ENCODE results near the gene KIAA1217. TPM values are rescaled to one million over a fixed set of nuclear protein-coding genes. Genes with fewer than 3 reads are reported as not detected.
A peak's percentile ranks its signal among the peaks of the same experiment; 100 is the strongest.

Gene KIAA1217
- polyA plus RNA-seq, 2 donors: 18.3 to 22.2 TPM

GRCh38 chr10:24238519-24239247 is 29.7 kb downstream of the KIAA1217 start:
- Histone ChIP-seq H3K4me3 (ENCODE audit: low read depth in 1 of 2, low read length in 2 of 2) (peak overlapping the region; percentile 3 to 63), H3K4me1 (ENCODE audit: control insufficient read depth in 2 of 2, insufficient read depth in 2 of 2, low read length in 1 of 2) (peaks cover 0 to 2% of the 10 kb centered on the region in 2 donors), H3K36me3 (ENCODE audit: control insufficient read depth in 2 of 2, insufficient read depth in 2 of 2, low read length in 1 of 2) (no peaks in the 10 kb centered on the region), H3K9me3 (ENCODE audit: control insufficient read depth in 2 of 2, insufficient read depth in 1 of 2, low read depth in 1 of 2, low read length in 1 of 2) (no peaks in the 10 kb centered on the region), H3K27me3 (ENCODE audit: control insufficient read depth in 1 of 2, insufficient read depth in 2 of 2, low read length in 2 of 2) (no peaks in the 10 kb centered on the region), H3K27ac (ENCODE audit: low read depth in 2 of 2, low read length in 1 of 2) (peak overlapping the region; percentile 60 to 85)
- 25 to 33% methylated on average over 13 of the region's 13 CpGs for WGBS, 2 donors

GRCh38 chr10:24239289-24240040 is 30.5 kb downstream of the KIAA1217 start:
- peak overlapping the region; percentile 60 to 85 for H3K27ac ChIP-seq (ENCODE audit: low read depth in 2 of 2, low read length in 1 of 2)
- WGBS, 2 donors: 39 to 40% methylated on average over 10 of the region's 10 CpGs
- H3K9me3 ChIP-seq (ENCODE audit: control insufficient read depth in 2 of 2, insufficient read depth in 1 of 2, low read depth in 1 of 2, low read length in 1 of 2): no peaks in the 10 kb centered on the region
- H3K27me3 ChIP-seq (ENCODE audit: control insufficient read depth in 1 of 2, insufficient read depth in 2 of 2, low read length in 2 of 2): no peaks in the 10 kb centered on the region
- peak overlapping the region; percentile 33 to 63 for H3K4me3 ChIP-seq (ENCODE audit: low read depth in 1 of 2, low read length in 2 of 2)
- no peaks in the 10 kb centered on the region for H3K36me3 ChIP-seq (ENCODE audit: control insufficient read depth in 2 of 2, insufficient read depth in 2 of 2, low read length in 1 of 2)
- peaks cover 0 to 2% of the 10 kb centered on the region in 2 donors for H3K4me1 ChIP-seq (ENCODE audit: control insufficient read depth in 2 of 2, insufficient read depth in 2 of 2, low read length in 1 of 2)

DNA sequence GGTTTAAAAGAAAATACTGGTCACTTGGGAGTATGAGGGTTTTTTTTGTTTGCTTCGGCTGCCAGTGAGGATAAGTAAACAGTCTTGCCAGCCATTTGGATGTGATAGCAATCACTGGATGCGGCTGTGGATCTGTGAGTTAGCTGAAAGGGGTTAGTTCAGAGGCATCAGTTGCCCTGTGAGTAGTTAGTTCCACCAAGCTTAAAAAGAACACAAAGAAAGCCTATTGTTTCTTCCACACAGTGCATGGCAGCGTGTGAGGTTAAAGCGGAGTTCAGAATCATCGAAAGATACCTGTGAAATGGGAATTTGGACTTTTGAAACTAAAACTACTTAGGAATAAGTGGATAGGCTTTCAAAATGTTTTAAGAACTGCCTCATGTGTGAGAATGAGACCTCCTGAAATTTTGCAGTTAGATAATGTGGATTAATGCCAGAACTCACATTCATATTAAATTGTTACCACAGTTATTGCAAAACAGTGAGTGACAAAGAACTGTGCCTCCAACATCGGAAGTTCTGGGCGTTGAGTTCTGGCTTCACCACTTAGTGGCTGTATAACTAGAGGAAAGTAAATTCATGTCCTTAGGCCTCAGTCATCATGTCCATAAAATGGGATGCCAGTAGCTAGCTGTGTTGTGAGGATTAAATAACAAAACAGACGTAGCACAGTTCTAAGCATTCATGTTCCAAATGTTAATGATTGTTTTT is 31.3 kb downstream of the KIAA1217 start:
- whole genome bisulfite sequencing, 2 donors: 44 to 50% methylated on average over 8 of the region's 8 CpGs
- no peaks in the 10 kb centered on the region for H3K9me3 ChIP-seq (ENCODE audit: control insufficient read depth in 2 of 2, insufficient read depth in 1 of 2, low read depth in 1 of 2, low read length in 1 of 2)
- H3K4me1 ChIP-seq (ENCODE audit: control insufficient read depth in 2 of 2, insufficient read depth in 2 of 2, low read length in 1 of 2): peaks cover 0 to 2% of the 10 kb centered on the region in 2 donors
- H3K36me3 ChIP-seq (ENCODE audit: control insufficient read depth in 2 of 2, insufficient read depth in 2 of 2, low read length in 1 of 2): no peaks in the 10 kb centered on the region
- H3K4me3 ChIP-seq (ENCODE audit: low read depth in 1 of 2, low read length in 2 of 2): peak overlapping the region; percentile 33 to 63
- peak overlapping the region; percentile 60 to 66 for H3K27ac ChIP-seq (ENCODE audit: low read depth in 2 of 2, low read length in 1 of 2)
- no peaks in the 10 kb centered on the region for H3K27me3 ChIP-seq (ENCODE audit: control insufficient read depth in 1 of 2, insufficient read depth in 2 of 2, low read length in 2 of 2)

DNA sequence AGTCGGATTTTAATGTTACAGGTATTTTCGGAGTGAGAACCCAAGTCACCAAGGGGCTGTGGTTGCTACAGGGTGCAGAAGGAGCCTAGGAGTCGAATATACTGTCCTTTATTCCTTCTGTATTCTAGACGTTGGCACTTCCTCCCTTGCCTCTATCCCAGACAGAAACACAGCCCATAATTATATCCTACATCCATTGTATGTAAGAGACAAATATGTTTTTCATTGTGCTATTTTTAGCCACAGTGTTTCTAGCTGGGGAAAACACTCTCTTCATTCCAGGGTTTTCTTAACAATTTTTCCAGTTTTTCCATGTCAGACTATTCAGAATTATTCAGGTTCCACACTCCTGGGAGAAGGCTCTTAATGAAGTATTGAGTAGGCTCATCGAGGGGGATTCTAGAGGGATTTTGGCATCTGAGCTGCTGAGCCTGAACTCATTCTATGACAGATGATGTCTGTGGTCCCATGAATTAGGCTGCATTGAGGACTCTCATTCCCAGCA is 32.6 kb downstream of the KIAA1217 start:
- no peak overlapping the region for H3K27ac ChIP-seq (ENCODE audit: low read depth in 2 of 2, low read length in 1 of 2)
- 34 to 49% methylated on average over 5 of the region's 5 CpGs for WGBS, 2 donors

DNA sequence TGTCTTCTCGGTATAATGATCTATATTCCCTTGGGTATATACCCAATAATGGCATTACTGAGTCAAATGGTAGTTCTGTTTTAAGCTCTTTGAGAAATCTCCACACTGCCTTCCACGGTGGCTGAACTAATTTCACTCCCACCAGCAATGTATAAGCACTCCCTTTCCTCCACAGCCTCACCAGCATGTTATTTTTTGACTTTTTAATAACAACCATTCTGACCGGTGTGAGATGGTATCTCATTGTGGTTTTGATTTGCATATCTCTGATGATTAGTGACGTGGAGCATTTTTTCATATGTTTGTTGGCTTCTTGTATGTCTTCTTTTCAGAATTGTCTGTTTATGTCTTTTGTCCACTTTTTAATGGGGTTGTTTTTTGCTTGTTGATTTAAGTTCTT is 33.6 kb downstream of the KIAA1217 start:
- Histone ChIP-seq H3K27me3 (ENCODE audit: control insufficient read depth in 1 of 2, insufficient read depth in 2 of 2, low read length in 2 of 2) (no peaks in the 10 kb centered on the region), H3K36me3 (ENCODE audit: control insufficient read depth in 2 of 2, insufficient read depth in 2 of 2, low read length in 1 of 2) (no peaks in the 10 kb centered on the region), H3K27ac (ENCODE audit: low read depth in 2 of 2, low read length in 1 of 2) (no peak overlapping the region), H3K4me1 (ENCODE audit: control insufficient read depth in 2 of 2, insufficient read depth in 2 of 2, low read length in 1 of 2) (no peaks in the 10 kb centered on the region), H3K9me3 (ENCODE audit: control insufficient read depth in 2 of 2, insufficient read depth in 1 of 2, low read depth in 1 of 2, low read length in 1 of 2) (no peaks in the 10 kb centered on the region), H3K4me3 (ENCODE audit: low read depth in 1 of 2, low read length in 2 of 2) (no peak overlapping the region)
- 70 to 72% methylated on average over 4 of the region's 4 CpGs for WGBS, 2 donors

More for the DNA sequence above, 32.6 kb downstream of the KIAA1217 start:
- H3K9me3 ChIP-seq (ENCODE audit: control insufficient read depth in 2 of 2, insufficient read depth in 1 of 2, low read depth in 1 of 2, low read length in 1 of 2): no peaks in the 10 kb centered on the region
- H3K36me3 ChIP-seq (ENCODE audit: control insufficient read depth in 2 of 2, insufficient read depth in 2 of 2, low read length in 1 of 2): no peaks in the 10 kb centered on the region
- H3K27me3 ChIP-seq (ENCODE audit: control insufficient read depth in 1 of 2, insufficient read depth in 2 of 2, low read length in 2 of 2): no peaks in the 10 kb centered on the region
- H3K4me3 ChIP-seq (ENCODE audit: low read depth in 1 of 2, low read length in 2 of 2): no peak overlapping the region
- peaks cover 0 to 1% of the 10 kb centered on the region in 2 donors for H3K4me1 ChIP-seq (ENCODE audit: control insufficient read depth in 2 of 2, insufficient read depth in 2 of 2, low read length in 1 of 2)

- Histone ChIP-seq H3K27me3 (ENCODE audit: control insufficient read depth in 1 of 2, insufficient read depth in 2 of 2, low read length in 2 of 2) (no peaks in the 10 kb centered on the region), H3K27ac (ENCODE audit: low read depth in 2 of 2, low read length in 1 of 2) (no peak overlapping the region), H3K36me3 (ENCODE audit: control insufficient read depth in 2 of 2, insufficient read depth in 2 of 2, low read length in 1 of 2) (no peaks in the 10 kb centered on the region), H3K4me3 (ENCODE audit: low read depth in 1 of 2, low read length in 2 of 2) (no peak overlapping the region), H3K9me3 (ENCODE audit: control insufficient read depth in 2 of 2, insufficient read depth in 1 of 2, low read depth in 1 of 2, low read length in 1 of 2) (no peaks in the 10 kb centered on the region), H3K4me1 (ENCODE audit: control insufficient read depth in 2 of 2, insufficient read depth in 2 of 2, low read length in 1 of 2) (peaks cover 0 to 3% of the 10 kb centered on the region in 2 donors)
- WGBS, 2 donors: 66 to 70% methylated on average over 5 of the region's 5 CpGs
These were observed 37.4 kb downstream of the KIAA1217 start for GRCh38 chr10:24246365-24246764.

GRCh38 chr10:24247841-24248240 is 38.9 kb downstream of the KIAA1217 start:
- Histone ChIP-seq H3K4me3 (ENCODE audit: low read depth in 1 of 2, low read length in 2 of 2) (no peak overlapping the region), H3K9me3 (ENCODE audit: control insufficient read depth in 2 of 2, insufficient read depth in 1 of 2, low read depth in 1 of 2, low read length in 1 of 2) (no peaks in the 10 kb centered on the region), H3K27ac (ENCODE audit: low read depth in 2 of 2, low read length in 1 of 2) (peak overlapping the region in 1 of 2 donors; percentile 16), H3K4me1 (ENCODE audit: control insufficient read depth in 2 of 2, insufficient read depth in 2 of 2, low read length in 1 of 2) (peaks cover 0 to 4% of the 10 kb centered on the region in 2 donors), H3K27me3 (ENCODE audit: control insufficient read depth in 1 of 2, insufficient read depth in 2 of 2, low read length in 2 of 2) (no peaks in the 10 kb centered on the region), H3K36me3 (ENCODE audit: control insufficient read depth in 2 of 2, insufficient read depth in 2 of 2, low read length in 1 of 2) (no peaks in the 10 kb centered on the region)
- whole genome bisulfite sequencing, 2 donors: 33 to 95% methylated on average over 1 of the region's 1 CpG

DNA sequence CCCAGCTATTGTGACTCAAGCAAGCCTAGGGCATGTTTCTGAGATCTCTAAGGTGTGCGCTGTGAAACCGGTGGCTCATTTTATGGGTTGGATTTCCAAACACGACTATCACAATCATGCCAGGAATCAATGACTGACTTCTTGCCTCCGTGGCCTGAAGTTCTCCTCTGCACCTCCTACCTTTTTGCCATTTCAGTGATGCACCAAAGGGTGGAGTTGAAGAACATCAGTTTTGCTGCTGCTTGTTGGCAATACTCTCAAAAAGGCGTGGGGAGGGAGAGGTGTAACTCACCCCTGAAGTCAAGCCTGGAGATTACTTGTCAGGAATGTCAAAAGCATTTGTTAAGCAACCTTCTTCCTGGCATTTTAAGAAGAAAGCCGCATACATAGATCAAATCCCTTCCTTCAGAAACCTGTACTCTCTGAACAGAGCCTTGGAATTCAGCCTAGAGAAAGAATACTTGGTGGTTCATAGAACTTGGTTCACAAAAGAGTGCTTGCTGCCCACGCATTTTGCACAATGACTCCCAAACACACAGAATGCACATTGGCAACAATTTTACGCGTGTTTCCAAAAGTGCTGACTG is 41.0 kb downstream of the KIAA1217 start:
- Histone ChIP-seq H3K27ac (ENCODE audit: low read depth in 2 of 2, low read length in 1 of 2) (peak overlapping the region; percentile 86 to 92), H3K27me3 (ENCODE audit: control insufficient read depth in 1 of 2, insufficient read depth in 2 of 2, low read length in 2 of 2) (no peaks in the 10 kb centered on the region), H3K9me3 (ENCODE audit: control insufficient read depth in 2 of 2, insufficient read depth in 1 of 2, low read depth in 1 of 2, low read length in 1 of 2) (no peaks in the 10 kb centered on the region), H3K36me3 (ENCODE audit: control insufficient read depth in 2 of 2, insufficient read depth in 2 of 2, low read length in 1 of 2) (no peaks in the 10 kb centered on the region), H3K4me1 (ENCODE audit: control insufficient read depth in 2 of 2, insufficient read depth in 2 of 2, low read length in 1 of 2) (peaks cover 0 to 4% of the 10 kb centered on the region in 2 donors), H3K4me3 (ENCODE audit: low read depth in 1 of 2, low read length in 2 of 2) (no peak overlapping the region)
- 52 to 68% methylated on average over 9 of the region's 9 CpGs for WGBS, 2 donors

DNA sequence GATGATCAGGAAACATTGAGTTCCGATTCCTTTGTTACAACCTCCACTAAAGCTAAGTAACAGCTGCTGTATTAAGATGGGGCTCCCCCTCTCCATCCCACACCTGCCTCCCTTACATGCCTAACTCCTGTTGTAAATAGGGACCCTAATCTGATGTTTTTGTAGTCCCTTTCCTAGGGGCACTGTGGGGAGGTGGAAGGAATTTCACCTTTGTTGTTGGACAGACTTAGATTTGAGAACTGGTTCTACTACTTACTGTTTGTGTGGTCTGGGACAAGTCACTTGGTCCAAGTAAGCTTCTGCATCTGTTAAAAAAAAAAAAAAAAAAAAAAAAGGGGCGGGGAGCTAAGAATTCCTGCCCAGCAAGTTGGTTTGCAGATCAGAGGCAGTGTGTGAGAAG is 42.6 kb downstream of the KIAA1217 start:
- Histone ChIP-seq H3K4me3 (ENCODE audit: low read depth in 1 of 2, low read length in 2 of 2) (no peak overlapping the region), H3K9me3 (ENCODE audit: control insufficient read depth in 2 of 2, insufficient read depth in 1 of 2, low read depth in 1 of 2, low read length in 1 of 2) (no peaks in the 10 kb centered on the region), H3K36me3 (ENCODE audit: control insufficient read depth in 2 of 2, insufficient read depth in 2 of 2, low read length in 1 of 2) (no peaks in the 10 kb centered on the region), H3K27ac (ENCODE audit: low read depth in 2 of 2, low read length in 1 of 2) (peak overlapping the region; percentile 86 to 96), H3K27me3 (ENCODE audit: control insufficient read depth in 1 of 2, insufficient read depth in 2 of 2, low read length in 2 of 2) (no peaks in the 10 kb centered on the region), H3K4me1 (ENCODE audit: control insufficient read depth in 2 of 2, insufficient read depth in 2 of 2, low read length in 1 of 2) (peaks cover 0 to 4% of the 10 kb centered on the region in 2 donors)
- 39 to 53% methylated on average over 2 of the region's 2 CpGs for WGBS, 2 donors

All from esophagus (tissue), 2 donors.